IMR-90 (cell line): ENCODE results near the gene R3HDM2. TPM values are rescaled to one million over a fixed set of nuclear protein-coding genes. Genes with fewer than 3 reads are reported as not detected.
A peak's percentile ranks its signal among the peaks of the same experiment; 100 is the strongest.

ENCODE experiments used
- ATAC-seq: fragments of 200-7000 bp; cut with Tn5 transposase; 2 replicates; pipeline ENCODE4 v1.9.1; 2020; ENCODE audit warnings: low read depth, mild to moderate bottlenecking, moderate library complexity
- BruUV-seq: library from RNA; stranded (reverse); fragments of 400-500 nt; replicated peaks from 2 replicates; lab custom pipeline; 2021; lab: Mats Ljungman, UMichigan
- CTCF ChIA-PET: fragments of 300-600 bp; formaldehyde crosslinking; extraction: SDS; loops from one replicate; lab custom pipeline; 2021; ENCODE audit warnings: antibody characterized with exemption; lab: Yijun Ruan, JAX
- POLR2A ChIA-PET: fragments of 300-600 bp; sonication (Branson Sonifier 250); formaldehyde crosslinking; loops from one replicate; lab custom pipeline; 2022; ENCODE audit warnings: antibody characterized with exemption; ENCODE audit not compliant: unreplicated experiment; lab: Charles Lee
- DNase-seq: peaks from one replicate; pipeline ENCODE4 v3.0.0; 2013
- H2AFZ ChIP-seq: replicated peaks from 2 replicates; pipeline ENCODE3; 2013; ENCODE audit warnings: low read length, mild to moderate bottlenecking; ENCODE audit not compliant: poor library complexity
- H2AK5ac ChIP-seq: 2 replicates; pipeline ENCODE4 v1.6.1; 2013; ENCODE audit warnings: low read depth, low read length, inconsistent platforms
- H2AK9ac ChIP-seq: replicated peaks from 2 replicates; pipeline ENCODE3; 2013; ENCODE audit warnings: mild to moderate bottlenecking, low read depth, low read length, moderate library complexity; ENCODE audit not compliant: poor library complexity
- H2BK120ac ChIP-seq: 2 replicates; pipeline ENCODE4 v1.6.1; 2013; ENCODE audit warnings: low read depth, low read length, inconsistent platforms
- H2BK15ac ChIP-seq: 3 replicates; pipeline ENCODE4 v1.6.1; 2013; ENCODE audit warnings: low read depth, low read length, inconsistent platforms
- H2BK20ac ChIP-seq: 2 replicates; pipeline ENCODE4 v1.6.1; 2013; ENCODE audit warnings: low read depth, mild to moderate bottlenecking, inconsistent platforms, low read length, moderate library complexity
- H2BK5ac ChIP-seq: 2 replicates; pipeline ENCODE4 v1.6.1; 2013; ENCODE audit warnings: mild to moderate bottlenecking, low read depth, low read length, inconsistent platforms; ENCODE audit not compliant: poor library complexity, severe bottlenecking
- H3K14ac ChIP-seq: replicated peaks from 2 replicates; pipeline ENCODE4 v1.6.1; 2013; ENCODE audit warnings: low read depth, low read length, inconsistent platforms
- H3K18ac ChIP-seq: 2 replicates; pipeline ENCODE4 v1.6.1; 2013; ENCODE audit warnings: low read depth, low read length, control low read depth
- H3K23ac ChIP-seq: 2 replicates; pipeline ENCODE4 v1.6.1; 2013; ENCODE audit warnings: low read depth, low read length, inconsistent platforms
- H3K27ac ChIP-seq: 2 replicates; pipeline ENCODE4 v1.5.1; 2013; ENCODE audit warnings: mild to moderate bottlenecking, control low read depth, low read length; ENCODE audit not compliant: insufficient read depth
- H3K27me3 ChIP-seq: 2 replicates; pipeline ENCODE4 v1.6.1; 2013; ENCODE audit warnings: low read length; ENCODE audit not compliant: control insufficient read depth, insufficient read depth
- H3K36me3 ChIP-seq: 2 replicates; pipeline ENCODE4 v1.6.1; 2013; ENCODE audit warnings: low read length, mixed read lengths; ENCODE audit not compliant: control insufficient read depth, insufficient read depth
- H3K4ac ChIP-seq: 2 replicates; pipeline ENCODE4 v1.6.1; 2013; ENCODE audit warnings: low read depth, low read length, inconsistent platforms
- H3K4me1 ChIP-seq: 2 replicates; pipeline ENCODE4 v1.6.1; 2013; ENCODE audit warnings: low read length, mixed read lengths; ENCODE audit not compliant: control insufficient read depth, insufficient read depth
- H3K4me2 ChIP-seq: 2 replicates; pipeline ENCODE4 v1.6.1; 2013; ENCODE audit warnings: low read depth, mild to moderate bottlenecking, control low read depth, low read length, moderate library complexity
- H3K4me3 ChIP-seq: 2 replicates; pipeline ENCODE4 v1.5.1; 2013; ENCODE audit warnings: low read depth, mild to moderate bottlenecking, control low read depth, low read length, moderate library complexity; ENCODE audit not compliant: insufficient read depth
- H3K56ac ChIP-seq: 2 replicates; pipeline ENCODE4 v1.6.1; 2013; ENCODE audit warnings: low read length, inconsistent platforms; ENCODE audit not compliant: insufficient read depth; ENCODE audit errors: extremely low read depth
- H3K79me1 ChIP-seq, 2 experiments: 2 replicates each; pipeline ENCODE4 v1.6.1; 2013; ENCODE audit warnings: low read length in 2 of 2, inconsistent platforms in 1 of 2, low read depth in 1 of 2
- H3K9ac ChIP-seq: 2 replicates; pipeline ENCODE4 v1.6.1; 2013; ENCODE audit warnings: low read depth, low read length, control low read depth
- H3K9me1 ChIP-seq: 2 replicates; pipeline ENCODE4 v1.6.1; 2013; ENCODE audit warnings: low read length, inconsistent platforms; ENCODE audit not compliant: insufficient read depth
- H3K9me3 ChIP-seq: 2 replicates; pipeline ENCODE4 v1.6.1; 2013; ENCODE audit warnings: low read length; ENCODE audit not compliant: control insufficient read depth, insufficient read depth
- H4K20me1 ChIP-seq: 2 replicates; pipeline ENCODE4 v1.6.1; 2013; ENCODE audit warnings: low read length, inconsistent platforms; ENCODE audit not compliant: insufficient read depth
- H4K5ac ChIP-seq: 2 replicates; pipeline ENCODE4 v1.6.1; 2013; ENCODE audit warnings: mild to moderate bottlenecking, low read depth, low read length, control low read depth
- H4K8ac ChIP-seq, 2 experiments: 2 replicates each; pipeline ENCODE4 v1.6.1; 2013; ENCODE audit warnings: low read depth in 2 of 2, low read length in 2 of 2, control low read depth in 1 of 2, inconsistent platforms in 1 of 2
- H4K91ac ChIP-seq: 2 replicates; pipeline ENCODE4 v1.6.1; 2013; ENCODE audit warnings: low read depth, low read length, inconsistent platforms; ENCODE audit not compliant: insufficient read depth
- CEBPB ChIP-seq: IDR thresholded peaks from 2 replicates; pipeline ENCODE4 v1.6.1; 2012; ENCODE audit warnings: low read depth, low read length, improper control_type of control experiment
- CHD1 ChIP-seq: IDR thresholded peaks from 2 replicates; pipeline ENCODE4 v1.6.1; 2012; ENCODE audit warnings: low read depth, low read length, improper control_type of control experiment
- MAFK ChIP-seq: IDR thresholded peaks from 2 replicates; pipeline ENCODE4 v1.6.1; 2012; ENCODE audit warnings: low read depth, low read length, improper control_type of control experiment
- NFE2L2 ChIP-seq: fragments of 150-350 bp; IDR thresholded peaks from 2 replicates; pipeline ENCODE4 v1.6.1; 2016; ENCODE audit warnings: low read depth, mild to moderate bottlenecking, low read length
- RAD21 ChIP-seq: IDR thresholded peaks from 2 replicates; pipeline ENCODE4 v1.6.1; 2012; ENCODE audit warnings: low read length, improper control_type of control experiment
- WGBS, 2 experiments: methylation state at CpG; one replicate each; pipeline versions ENCODE4 v1.1.5 to v1.1.7; 2013; ENCODE audit warnings: missing lambda C conversion rate in 2 of 2; ENCODE audit not compliant: insufficient read length in 1 of 2; ENCODE audit errors: extremely low coverage in 2 of 2; 5-methylcytosine and 5-hydroxymethylcytosine counted together
- dilution Hi-C: fragments of 300-500 bp; cut with HindIII; formaldehyde crosslinking; loops from one replicate; pipeline ENCODE4 v1.14.3; 2018; ENCODE audit warnings: low sequenced_read_pairs; ENCODE audit not compliant: unreplicated experiment
- in situ Hi-C: fragments of 300-500 bp; cut with MboI; formaldehyde crosslinking; loops from 3 replicates; pipeline ENCODE4 v1.14.3; 2019; ENCODE audit warnings: low sequenced_read_pairs, inconsistent platforms, mixed read lengths
- intact Hi-C: fragments of 100-400 bp; cut with micrococcal nuclease; formaldehyde crosslinking; loops from 2 replicates; pipeline ENCODE4 v1.10.0; 2022
- polyA plus RNA-seq, 3 experiments: library from polyadenylated mRNA; depleted of rRNA; stranded (reverse); fragments of >200 nt; gene quantifications; 2 replicates each; pipeline ENCODE4 v1.2.3, GENCODE V29; 2012; ENCODE audit warnings: low replicate concordance in 1 of 3
- total RNA-seq: library from RNA; depleted of rRNA; stranded (reverse); fragments of >200 nt; gene quantifications from 2 replicates; pipeline ENCODE4 v1.2.3, GENCODE V29; 2012

Gene R3HDM2
- total and polyA plus RNA-seq, 2 of the 4 experiments (the other 2 are of a cell fraction): 7.5 to 28.4 TPM

GRCh38 chr12:57248934-57249742 is 181.7 kb downstream of the R3HDM2 start:
- in situ Hi-C loops: no loop called here
- peaks cover 4% of the 10 kb centered on the region; the same call in 1 of the 2 replicates for H3K36me3 ChIP-seq
- H3K4ac ChIP-seq: no peak overlapping the region
- no peaks in the 10 kb centered on the region; a peak in 1 of 4 replicates for H3K79me1 ChIP-seq
- H3K18ac ChIP-seq: no peak overlapping the region
- peaks cover 13% of the 10 kb centered on the region; the same call in 1 of the 2 replicates for H4K20me1 ChIP-seq
- H3K9me3 ChIP-seq: no peaks in the 10 kb centered on the region
- intact Hi-C loops: no loop called here
- no CpG with 5 or more reads among the region's 7 CpGs for WGBS, 2 experiments
- H3K4me1 ChIP-seq: peaks cover 4% of the 10 kb centered on the region; the same call in 1 of the 2 replicates
- no peak overlapping the region for H3K14ac ChIP-seq
- no peak overlapping the region for H4K91ac ChIP-seq
- no peak for TF ChIP-seq CHD1
- no peak for TF ChIP-seq MAFK
- no peak for TF ChIP-seq NFE2L2
- no peak for TF ChIP-seq RAD21
- no peak for TF ChIP-seq CEBPB
- H2BK5ac ChIP-seq: no peak overlapping the region
- H2AK9ac ChIP-seq: peak overlapping the region; percentile 52
- H3K27me3 ChIP-seq: no peaks in the 10 kb centered on the region
- no peak overlapping the region for H3K4me3 ChIP-seq
- CTCF ChIA-PET: no interaction called here
- BruUV-seq: no TSS peak
- no peak overlapping the region for H2BK20ac ChIP-seq
- no peak overlapping the region for H4K5ac ChIP-seq
- H2AFZ ChIP-seq: no peak overlapping the region
- no peak overlapping the region for H2BK15ac ChIP-seq
- no peak overlapping the region for H4K8ac ChIP-seq
- dilution Hi-C loops: no loop called here
- ATAC-seq (no peak), DNase-seq (no peak)
- peaks cover 8% of the 10 kb centered on the region for H3K9me1 ChIP-seq
- no peak overlapping the region for H3K23ac ChIP-seq
- no peak overlapping the region for H2AK5ac ChIP-seq
- H3K27ac ChIP-seq: no peak overlapping the region
- POLR2A ChIA-PET: no interaction called here
- H3K9ac ChIP-seq: no peak overlapping the region
- no peak overlapping the region for H2BK120ac ChIP-seq
- no peak overlapping the region for H3K4me2 ChIP-seq
- H3K56ac ChIP-seq: no peak overlapping the region
